Brain microvascular endothelial cell (primary cell): ENCODE measurements around the gene XDH.

Experiments
- DNase-seq: peaks from one replicate; pipeline ENCODE4 v3.0.0-alpha.2; 2020
- H3K27ac ChIP-seq: fragments of 250-450 bp; sonication (Bioruptor Pico); 2 replicates; pipeline ENCODE4 v1.5.1; 2020; ENCODE audit warnings: mild to moderate bottlenecking, moderate library complexity
- H3K27me3 ChIP-seq: fragments of 250-450 bp; sonication (Bioruptor Pico); replicated peaks from 2 replicates; pipeline ENCODE4 v1.5.1; 2020; ENCODE audit warnings: mild to moderate bottlenecking
- H3K36me3 ChIP-seq: fragments of 250-450 bp; sonication (Bioruptor Pico); replicated peaks from 2 replicates; pipeline ENCODE4 v1.5.1; 2020; ENCODE audit warnings: mild to moderate bottlenecking
- H3K4me3 ChIP-seq: 2 replicates; pipeline ENCODE4 v1.5.1; 2011; ENCODE audit warnings: low read depth, mild to moderate bottlenecking, control low read depth, low read length, moderate library complexity
- in situ Hi-C: cut with HindIII; loops from 2 replicates; pipeline ENCODE4 v1.10.0; 2017; ENCODE audit warnings: low sequenced_read_pairs, low pct_ligation_motif_present
- TF ChIP-seq, protein P1 (sequence below): IDR thresholded peaks from 2 replicates; pipeline ENCODE4 v1.5.1; 2011; ENCODE audit warnings: low read depth, mild to moderate bottlenecking, moderate library complexity, low read length, control low read depth, inconsistent platforms; ENCODE audit errors: missing control alignments

XDH gene

DNA sequence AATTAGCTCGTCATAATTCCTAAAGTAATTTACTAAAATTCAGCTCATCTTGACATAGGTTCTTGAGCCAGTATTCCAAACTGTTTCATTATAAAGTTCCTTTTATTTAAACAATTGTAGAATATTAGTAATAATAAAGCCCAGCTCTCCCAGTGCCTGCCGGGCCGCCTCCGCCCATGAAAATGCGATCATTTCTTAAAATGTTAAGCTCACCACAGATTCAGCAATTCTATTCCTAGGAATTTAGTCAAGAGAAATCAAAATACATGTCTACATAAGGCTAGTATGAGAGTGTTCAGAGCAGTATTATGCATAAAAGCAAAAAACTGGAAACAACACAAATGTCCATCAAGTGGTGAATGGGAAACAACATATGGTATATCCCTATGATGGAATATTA is 52.0 kb downstream of the XDH start:
- TF ChIP-seq, protein P1, sequence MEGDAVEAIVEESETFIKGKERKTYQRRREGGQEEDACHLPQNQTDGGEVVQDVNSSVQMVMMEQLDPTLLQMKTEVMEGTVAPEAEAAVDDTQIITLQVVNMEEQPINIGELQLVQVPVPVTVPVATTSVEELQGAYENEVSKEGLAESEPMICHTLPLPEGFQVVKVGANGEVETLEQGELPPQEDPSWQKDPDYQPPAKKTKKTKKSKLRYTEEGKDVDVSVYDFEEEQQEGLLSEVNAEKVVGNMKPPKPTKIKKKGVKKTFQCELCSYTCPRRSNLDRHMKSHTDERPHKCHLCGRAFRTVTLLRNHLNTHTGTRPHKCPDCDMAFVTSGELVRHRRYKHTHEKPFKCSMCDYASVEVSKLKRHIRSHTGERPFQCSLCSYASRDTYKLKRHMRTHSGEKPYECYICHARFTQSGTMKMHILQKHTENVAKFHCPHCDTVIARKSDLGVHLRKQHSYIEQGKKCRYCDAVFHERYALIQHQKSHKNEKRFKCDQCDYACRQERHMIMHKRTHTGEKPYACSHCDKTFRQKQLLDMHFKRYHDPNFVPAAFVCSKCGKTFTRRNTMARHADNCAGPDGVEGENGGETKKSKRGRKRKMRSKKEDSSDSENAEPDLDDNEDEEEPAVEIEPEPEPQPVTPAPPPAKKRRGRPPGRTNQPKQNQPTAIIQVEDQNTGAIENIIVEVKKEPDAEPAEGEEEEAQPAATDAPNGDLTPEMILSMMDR, result no peak
- DNase-seq, result no peak
- Histone ChIP-seq H3K4me3 (no peak overlapping the region), H3K36me3 (no peaks in the 10 kb centered on the region), H3K27ac (no peak overlapping the region), H3K27me3 (no peaks in the 10 kb centered on the region)
- in situ Hi-C loops, result no loop called here

DNA sequence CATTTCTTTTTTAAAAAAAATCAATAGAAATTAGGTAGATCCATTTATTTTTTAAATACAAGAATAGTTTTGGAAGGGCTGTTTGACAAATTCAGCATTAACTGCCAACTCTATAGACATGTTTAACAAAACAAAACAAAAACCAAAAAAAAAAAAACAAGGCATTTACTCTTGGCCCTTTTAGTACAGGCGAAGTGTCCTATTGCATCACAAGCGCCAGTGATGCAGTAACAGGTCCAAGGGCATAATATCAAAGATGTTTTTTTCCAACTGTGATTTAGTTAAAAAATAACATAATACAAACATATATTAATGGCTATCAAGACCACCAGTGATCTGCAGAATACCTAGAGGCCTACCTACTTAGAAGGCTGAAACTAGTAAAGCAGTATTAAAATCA is 55.3 kb downstream of the XDH start:
- Histone ChIP-seq H3K27ac (no peak overlapping the region), H3K36me3 (no peaks in the 10 kb centered on the region), H3K27me3 (no peaks in the 10 kb centered on the region), H3K4me3 (no peak overlapping the region)
- in situ Hi-C loops, result no loop called here
- TF ChIP-seq, protein P1, result no peak
- no peak for DNase-seq

DNA sequence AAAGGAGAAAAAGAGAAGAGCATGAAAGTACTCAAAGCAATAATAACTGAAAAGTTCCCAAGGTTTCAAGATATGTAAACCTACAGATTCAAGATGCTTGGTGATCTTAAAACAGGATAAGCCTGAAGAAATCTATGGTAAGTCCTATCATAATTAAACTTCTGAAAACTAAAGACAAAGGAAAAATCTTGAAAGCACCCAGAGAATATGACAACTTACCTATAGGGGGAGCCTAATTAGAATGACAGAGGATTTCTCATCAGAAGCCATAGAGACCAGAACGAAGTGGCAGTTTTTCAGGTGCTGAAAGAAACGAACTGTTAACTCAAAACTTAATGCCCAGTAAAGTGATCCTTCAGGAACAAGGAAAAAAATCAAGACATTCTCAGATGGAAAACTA is 59.7 kb downstream of the XDH start:
- Histone ChIP-seq H3K4me3 (no peak overlapping the region), H3K27ac (no peak overlapping the region), H3K27me3 (no peaks in the 10 kb centered on the region), H3K36me3 (no peaks in the 10 kb centered on the region)
- no peak for DNase-seq
- in situ Hi-C loops, result no loop called here
- TF ChIP-seq, protein P1, result peak; percentile 60

DNA sequence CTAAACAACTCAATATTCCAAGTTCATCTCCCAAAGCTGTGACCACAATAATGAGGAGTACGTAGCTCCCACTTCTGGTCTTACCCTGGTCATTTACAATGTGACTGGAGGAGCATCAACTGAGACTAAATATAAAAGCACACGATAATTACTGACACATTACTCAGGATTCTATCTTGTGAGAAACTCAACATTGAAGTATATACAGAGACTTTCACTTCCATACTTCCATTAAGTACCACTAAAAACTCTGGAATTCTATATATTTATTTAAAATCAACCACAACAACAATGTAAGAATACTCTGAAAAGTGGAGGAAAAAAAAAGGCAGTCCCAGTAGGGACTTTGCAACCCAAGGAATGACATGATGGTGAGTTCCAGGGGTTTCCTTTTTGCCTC is 61.4 kb downstream of the XDH start:
- in situ Hi-C loops, result no loop called here
- Histone ChIP-seq H3K27me3 (no peaks in the 10 kb centered on the region), H3K36me3 (no peaks in the 10 kb centered on the region), H3K27ac (no peak overlapping the region), H3K4me3 (no peak overlapping the region)
- TF ChIP-seq, protein P1, result no peak
- no peak for DNase-seq

DNA sequence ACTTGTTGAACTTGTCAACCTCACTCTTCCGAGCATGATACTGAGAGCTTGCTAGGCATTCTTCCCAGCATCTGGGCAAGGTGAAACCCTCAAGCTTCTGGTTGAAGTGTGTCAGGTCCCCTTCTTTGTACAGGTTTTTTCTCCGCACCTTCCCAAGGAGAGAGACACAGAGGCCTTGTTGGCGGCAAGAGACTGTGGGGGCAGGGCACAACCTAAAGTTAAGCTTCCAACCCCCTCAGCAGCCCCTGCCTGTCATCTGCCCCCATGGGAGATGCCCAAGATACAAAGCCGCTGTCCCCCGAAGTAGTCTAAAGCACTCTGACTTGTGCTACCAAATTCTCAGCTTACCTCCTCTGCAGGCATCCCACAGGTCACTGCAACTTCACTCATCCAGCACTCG is 64.9 kb downstream of the XDH start:
- H3K4me3 ChIP-seq, result no peak overlapping the region
- TF ChIP-seq, protein P1, result no peak
- no peaks in the 10 kb centered on the region for H3K36me3 ChIP-seq
- no peaks in the 10 kb centered on the region for H3K27me3 ChIP-seq
- DNase-seq, result no peak
- in situ Hi-C loops, result no loop called here
- no peak overlapping the region for H3K27ac ChIP-seq

DNA sequence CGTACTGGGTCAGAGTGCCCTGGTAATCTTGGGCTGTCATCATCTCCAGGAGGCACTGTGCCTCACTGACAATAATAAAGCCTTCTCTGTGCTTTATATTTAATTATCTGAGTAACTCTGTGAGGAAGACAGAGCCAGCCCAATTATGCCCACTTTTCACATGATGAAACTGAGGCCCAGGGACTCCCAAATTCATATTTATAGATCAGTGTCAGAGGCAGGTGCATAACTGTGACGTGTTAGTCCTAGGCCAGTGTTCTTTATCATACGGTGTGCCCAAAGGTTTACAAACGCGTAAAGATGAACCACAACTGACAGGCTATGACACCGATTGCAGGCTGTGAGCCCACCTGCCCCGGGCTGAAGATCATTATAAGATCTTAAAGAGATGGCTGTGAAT is 65.4 kb downstream of the XDH start:
- Histone ChIP-seq H3K27me3 (no peaks in the 10 kb centered on the region), H3K27ac (no peak overlapping the region), H3K36me3 (no peaks in the 10 kb centered on the region), H3K4me3 (no peak overlapping the region)
- TF ChIP-seq, protein P1, result no peak
- in situ Hi-C loops, result no loop called here
- no peak for DNase-seq
